ENCODE data around the gene SPIN1. TPM values are rescaled to one million over a fixed set of nuclear protein-coding genes. Genes with fewer than 3 reads are reported as not detected.
"Not testable (repeated sequence)": the region's sequence is repeated elsewhere in the genome, so short reads cannot be mapped to it uniquely, and the experiment has no call there.

Gene SPIN1
- total RNA-seq: 100 to 1,000 TPM in 2 of 4 donors, 10 to 100 TPM in 2; 91.9 to 126 (median 103) TPM

DNA sequence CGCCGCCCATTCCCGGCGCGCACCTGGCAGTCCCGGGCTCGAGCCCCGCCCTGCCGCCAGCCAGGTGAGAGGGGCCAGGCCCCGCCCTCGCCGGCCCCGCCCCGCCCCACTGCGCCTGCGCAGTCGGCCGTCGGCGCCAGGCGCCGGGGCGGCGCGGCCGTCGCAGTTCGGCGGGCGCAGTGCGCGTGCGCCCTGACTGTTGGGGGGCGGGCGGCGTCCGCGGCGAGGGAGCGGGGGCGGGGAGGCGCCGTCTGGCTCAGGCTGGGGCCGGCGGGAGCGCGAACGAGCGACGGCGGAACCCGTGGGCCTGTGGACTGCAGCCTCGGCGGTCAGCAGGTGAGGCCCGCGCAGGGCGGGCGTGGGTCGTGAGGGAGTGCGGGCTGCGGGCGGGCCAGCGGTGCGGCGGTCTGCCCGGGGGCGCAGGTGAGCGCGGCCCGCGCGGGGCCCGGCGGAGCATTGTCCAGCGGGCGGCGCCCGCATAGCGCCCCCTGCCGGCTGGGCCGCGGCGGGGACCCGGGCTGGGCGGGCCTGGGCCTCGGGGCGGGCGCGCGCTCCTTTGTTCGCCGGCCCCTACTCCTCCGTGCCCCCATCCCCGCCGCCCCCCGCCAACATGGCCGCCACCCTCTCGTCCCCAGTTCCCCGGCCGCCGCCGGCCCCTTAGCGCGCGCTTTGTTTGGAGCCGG lies at the start of gene SPIN1:
SPIN1 (plus strand) TSS at position 242 of the 683 bp plus-strand sequence. CDS start 38,096 bp downstream, outside the sequence.
- H3K4me1 ChIP-seq: peaks cover 11 to 16% of the 10 kb centered on the region in 2 donors
- TF ChIP-seq, protein P1, sequence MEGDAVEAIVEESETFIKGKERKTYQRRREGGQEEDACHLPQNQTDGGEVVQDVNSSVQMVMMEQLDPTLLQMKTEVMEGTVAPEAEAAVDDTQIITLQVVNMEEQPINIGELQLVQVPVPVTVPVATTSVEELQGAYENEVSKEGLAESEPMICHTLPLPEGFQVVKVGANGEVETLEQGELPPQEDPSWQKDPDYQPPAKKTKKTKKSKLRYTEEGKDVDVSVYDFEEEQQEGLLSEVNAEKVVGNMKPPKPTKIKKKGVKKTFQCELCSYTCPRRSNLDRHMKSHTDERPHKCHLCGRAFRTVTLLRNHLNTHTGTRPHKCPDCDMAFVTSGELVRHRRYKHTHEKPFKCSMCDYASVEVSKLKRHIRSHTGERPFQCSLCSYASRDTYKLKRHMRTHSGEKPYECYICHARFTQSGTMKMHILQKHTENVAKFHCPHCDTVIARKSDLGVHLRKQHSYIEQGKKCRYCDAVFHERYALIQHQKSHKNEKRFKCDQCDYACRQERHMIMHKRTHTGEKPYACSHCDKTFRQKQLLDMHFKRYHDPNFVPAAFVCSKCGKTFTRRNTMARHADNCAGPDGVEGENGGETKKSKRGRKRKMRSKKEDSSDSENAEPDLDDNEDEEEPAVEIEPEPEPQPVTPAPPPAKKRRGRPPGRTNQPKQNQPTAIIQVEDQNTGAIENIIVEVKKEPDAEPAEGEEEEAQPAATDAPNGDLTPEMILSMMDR (IDR thresholded peaks at IDR 0.05): peak in 3 of 6 experiments; percentile 62 to 88 (median 79)
- TF ChIP-seq POLR2A (IDR thresholded peaks at IDR 0.05): peak in 1 of 2 donors; percentile 90
- peak within 1 kb of the TSS; percentile 63 to 95 (median 81) for H3K4me3 ChIP-seq (replicated peaks in 1 of 3)
- no peaks in the 10 kb centered on the region for H3K36me3 ChIP-seq
- no CpG with 5 or more reads among the region's 106 CpGs for WGBS, 2 donors
- peak within 1 kb of the TSS; percentile 83 to 95 (median 93) for H3K27ac ChIP-seq
- H3K27me3 ChIP-seq: no peaks in the 10 kb centered on the region
- peak; percentile 80 to 81 for DNase-seq
- intact Hi-C loops (cut with DNase I): no loop called here
- H3K9me3 ChIP-seq: no peaks in the 10 kb centered on the region

DNA sequence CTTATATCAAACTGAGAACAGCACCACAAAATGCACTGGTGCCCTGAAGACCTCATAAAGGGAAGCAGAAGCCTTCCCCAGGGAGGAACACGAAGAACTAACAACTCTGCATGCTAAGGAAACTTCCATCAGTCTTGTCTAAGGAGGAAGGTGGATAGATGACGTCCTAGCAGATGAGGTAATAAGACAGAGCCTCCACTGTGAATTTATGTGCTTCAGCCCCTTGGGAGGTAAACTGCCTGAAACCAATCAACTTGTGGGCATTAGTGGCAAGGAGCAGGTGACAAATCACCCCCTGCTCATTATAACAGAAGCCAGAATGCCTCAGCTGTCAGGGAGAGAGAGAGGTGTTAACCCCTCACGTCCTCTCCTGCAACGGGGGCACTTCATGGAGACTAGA lies 48.9 kb upstream of the SPIN1 start:
- H3K27ac ChIP-seq: no peak overlapping the region
- H3K27me3 ChIP-seq: no peaks in the 10 kb centered on the region
- H3K36me3 ChIP-seq: no peaks in the 10 kb centered on the region
- TF ChIP-seq POLR2A (IDR thresholded peaks at IDR 0.05): no peak
- TF ChIP-seq, protein P1 (IDR thresholded peaks at IDR 0.05): no peak
- 33 to 53% methylated on average over 4 of the region's 4 CpGs for WGBS, 2 donors
- DNase-seq: no peak
- no peak overlapping the region for H3K4me3 ChIP-seq (replicated peaks in 1 of 3)
- no peaks in the 10 kb centered on the region for H3K4me1 ChIP-seq
- no peaks in the 10 kb centered on the region for H3K9me3 ChIP-seq
- intact Hi-C loops (cut with DNase I): no loop called here

DNA sequence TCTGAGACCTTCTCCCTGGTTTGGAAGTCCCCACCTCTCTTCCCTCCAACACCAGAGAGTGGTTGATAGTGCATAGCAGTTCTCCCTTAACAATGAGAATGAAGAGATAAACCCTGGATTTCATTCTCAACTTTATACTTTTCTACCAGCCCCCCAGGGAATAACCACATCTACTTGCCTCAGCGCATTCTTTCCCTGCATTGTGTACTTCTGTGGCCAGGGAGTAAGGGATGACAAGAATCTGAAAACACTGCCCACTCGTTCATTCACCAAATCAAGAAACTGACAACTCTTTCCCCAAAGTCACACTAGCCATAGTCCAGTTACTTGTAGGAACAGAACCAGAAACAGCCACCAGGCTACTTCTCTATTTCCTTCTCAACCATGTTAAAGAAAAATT lies 46.0 kb upstream of the SPIN1 start:
- intact Hi-C loops (cut with DNase I): no loop called here
- 69 to 77% methylated on average over 2 of the region's 2 CpGs for WGBS, 2 donors
- Histone ChIP-seq H3K36me3 (no peaks in the 10 kb centered on the region), H3K9me3 (no peaks in the 10 kb centered on the region), H3K27me3 (no peaks in the 10 kb centered on the region), H3K27ac (no peak overlapping the region), H3K4me3 (replicated peaks in 1 of 3) (no peak overlapping the region), H3K4me1 (no peaks in the 10 kb centered on the region)
- no peak for TF ChIP-seq POLR2A (IDR thresholded peaks at IDR 0.05)
- TF ChIP-seq, protein P1 (IDR thresholded peaks at IDR 0.05): no peak
- DNase-seq: no peak

DNA sequence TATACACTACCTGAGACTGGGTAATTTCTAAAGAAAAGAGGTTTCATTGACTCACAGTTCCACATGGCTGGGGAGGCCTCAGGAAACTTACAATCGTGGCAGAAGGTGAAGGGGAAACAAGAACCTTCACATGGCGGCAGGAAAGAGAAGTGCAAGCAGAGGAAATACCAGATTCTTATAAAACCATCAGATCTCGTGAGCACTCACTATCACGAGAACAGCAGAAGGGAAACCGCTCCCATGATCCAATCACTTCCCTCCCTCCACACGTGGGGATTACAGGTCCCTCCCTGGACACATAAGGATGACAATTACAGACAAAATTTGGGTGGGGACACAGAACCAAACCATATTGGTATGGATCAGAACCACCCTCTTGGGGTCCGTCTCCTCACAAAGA lies 44.2 kb upstream of the SPIN1 start:
- WGBS, 2 donors: 79 to 81% methylated on average over 7 of the region's 7 CpGs
- Histone ChIP-seq H3K4me3 (replicated peaks in 1 of 3) (no peak overlapping the region), H3K36me3 (no peaks in the 10 kb centered on the region), H3K9me3 (no peaks in the 10 kb centered on the region), H3K27me3 (no peaks in the 10 kb centered on the region), H3K27ac (no peak overlapping the region), H3K4me1 (no peaks in the 10 kb centered on the region)
- intact Hi-C loops (cut with DNase I): no loop called here
- no peak for TF ChIP-seq POLR2A (IDR thresholded peaks at IDR 0.05)
- TF ChIP-seq, protein P1 (IDR thresholded peaks at IDR 0.05): no peak
- DNase-seq: no peak

DNA sequence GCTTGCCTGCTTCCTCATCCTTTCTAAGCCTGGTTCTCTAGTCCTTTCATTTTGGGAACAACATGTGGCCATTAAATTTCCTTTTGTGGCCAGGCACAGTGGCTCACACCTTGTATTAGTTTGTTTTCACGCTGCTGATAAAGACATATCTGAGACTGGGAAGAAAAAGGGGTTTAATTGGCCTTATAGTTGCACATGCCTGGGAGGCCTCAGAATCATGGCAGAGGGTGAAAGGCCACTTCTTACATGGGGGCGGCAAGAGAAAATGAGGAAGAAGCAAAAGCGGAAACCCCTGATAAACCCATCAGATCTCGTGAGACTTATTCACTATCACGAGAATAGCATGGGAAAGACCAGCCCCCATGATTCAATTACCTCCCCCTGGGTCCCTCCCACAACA lies 37.9 kb upstream of the SPIN1 start:
- H3K9me3 ChIP-seq; H3K36me3 ChIP-seq; intact Hi-C loops (cut with DNase I); H3K4me3 ChIP-seq (replicated peaks in 1 of 3); DNase-seq; H3K27me3 ChIP-seq; H3K4me1 ChIP-seq; H3K27ac ChIP-seq: not testable (repeated sequence)
- 89 to 94% methylated on average over 5 of the region's 5 CpGs for WGBS, 2 donors
